H1 (cell line): ENCODE data around the gene NOL3. TPM values are rescaled to one million over a fixed set of nuclear protein-coding genes. Genes with fewer than 3 reads are reported as not detected.

Experiments
- CTCF ChIA-PET: fragments of 300-600 bp; sonication (Branson Sonifier 250); formaldehyde crosslinking; loops from one replicate; lab custom pipeline; 2021; ENCODE audit not compliant: partially characterized antibody; lab: Charles Lee
- POLR2A ChIA-PET: fragments of 300-600 bp; sonication (Branson Sonifier 250); formaldehyde crosslinking; loops from one replicate; lab custom pipeline; 2021; ENCODE audit warnings: inconsistent platforms; ENCODE audit not compliant: partially characterized antibody; lab: Charles Lee
- DNase-seq, 2 experiments: peaks; one replicate each; pipeline versions ENCODE4 v3.0.0 to v3.0.0-alpha.2; 2010 to 2022; ENCODE audit warnings: low spot score in 2 of 2, low read depth in 1 of 2, mixed read lengths in 1 of 2
- FAIRE-seq: peaks from 2 replicates; lab custom pipeline; 2011; peaks lifted over from hg19 to GRCh38; lab: Jason Lieb, UNC
- H2AFZ ChIP-seq: 2 replicates; pipeline ENCODE4 v1.8.1; 2012; ENCODE audit warnings: low read length, inconsistent platforms
- H2AK5ac ChIP-seq: 2 replicates; pipeline ENCODE4 v1.6.1; 2013; ENCODE audit warnings: low read depth, low read length
- H2BK120ac ChIP-seq: replicated peaks from 2 replicates; pipeline ENCODE3; 2013; ENCODE audit warnings: low read depth, low read length, inconsistent platforms
- H2BK12ac ChIP-seq: 2 replicates; pipeline ENCODE4 v1.6.1; 2013; ENCODE audit warnings: low read depth, low read length
- H2BK15ac ChIP-seq: 2 replicates; pipeline ENCODE4 v1.6.1; 2013; ENCODE audit warnings: low read length
- H2BK20ac ChIP-seq: 2 replicates; pipeline ENCODE4 v1.6.1; 2013; ENCODE audit warnings: low read length
- H2BK5ac ChIP-seq: 2 replicates; pipeline ENCODE4 v1.6.1; 2013; ENCODE audit warnings: low read depth, low read length
- H3K14ac ChIP-seq: 2 replicates; pipeline ENCODE4 v1.6.1; 2013; ENCODE audit warnings: inconsistent platforms; ENCODE audit not compliant: insufficient read length
- H3K18ac ChIP-seq: 2 replicates; pipeline ENCODE4 v1.6.1; 2013; ENCODE audit warnings: low read length; ENCODE audit errors: extremely low read depth
- H3K23ac ChIP-seq: 2 replicates; pipeline ENCODE4 v1.6.1; 2013; ENCODE audit warnings: inconsistent platforms; ENCODE audit not compliant: insufficient read length
- H3K23me2 ChIP-seq: 2 replicates; pipeline ENCODE4 v1.6.1; 2013; ENCODE audit warnings: low read depth, low read length
- H3K27ac ChIP-seq: 2 replicates; pipeline ENCODE4 v1.6.1; 2011; ENCODE audit warnings: low read depth, low read length, inconsistent platforms
- H3K27me3 ChIP-seq, 4 experiments: replicated peaks in 1 of 4; 1 replicate in 1 of 4; 2 replicates in 3 of 4; pipeline versions ENCODE4 v1.6.1 to v1.8.1; 2011 to 2013; ENCODE audit warnings: low read length in 3 of 4, mild to moderate bottlenecking in 3 of 4, inconsistent platforms in 2 of 4, mixed read lengths in 2 of 4, moderate library complexity in 1 of 4; ENCODE audit not compliant: control insufficient read depth in 3 of 4, insufficient read depth in 3 of 4; ENCODE audit errors: extremely low read depth in 1 of 4
- H3K36me3 ChIP-seq, 4 experiments: 2 replicates each; pipeline versions ENCODE4 v1.6.1 to v1.8.1; 2011 to 2013; ENCODE audit warnings: mild to moderate bottlenecking in 4 of 4, low read length in 3 of 4, moderate library complexity in 2 of 4, control low read depth in 1 of 4, inconsistent platforms in 1 of 4; ENCODE audit not compliant: insufficient read depth in 4 of 4, control insufficient read depth in 2 of 4
- H3K4ac ChIP-seq: replicated peaks from 2 replicates; pipeline ENCODE3; 2013; ENCODE audit warnings: low read length, low read depth, mixed read lengths, inconsistent platforms; ENCODE audit not compliant: insufficient read length
- H3K4me1 ChIP-seq, 4 experiments: replicated peaks in 1 of 4; 1 replicate in 1 of 4; 2 replicates in 3 of 4; pipeline versions ENCODE4 v1.6.1 to v1.8.1; 2011 to 2013; ENCODE audit warnings: low read length in 3 of 4, inconsistent platforms in 2 of 4, mixed read lengths in 1 of 4; ENCODE audit not compliant: insufficient read depth in 4 of 4, control insufficient read depth in 3 of 4
- H3K4me2 ChIP-seq, 2 experiments: 2 replicates each; pipeline versions ENCODE4 v1.6.1 to v1.8.1; 2011 to 2013; ENCODE audit warnings: low read depth in 2 of 2, low read length in 2 of 2, control low read depth in 1 of 2, inconsistent platforms in 1 of 2, mild to moderate bottlenecking in 1 of 2; ENCODE audit not compliant: insufficient read depth in 1 of 2
- H3K4me3 ChIP-seq, 4 experiments: fragments of 200-600, 300-600 bp in 1 of 4; sonication (generic), shearing (Covaris generic), sonication (Bioruptor Twin) in 1 of 4; 2 replicates each; pipeline versions ENCODE4 v1.5.1 to v1.8.1; 2011 to 2016; ENCODE audit warnings: low read length in 4 of 4, low read depth in 3 of 4, control low read depth in 2 of 4, inconsistent platforms in 2 of 4, mild to moderate bottlenecking in 2 of 4, mixed read lengths in 1 of 4, moderate library complexity in 1 of 4; ENCODE audit not compliant: insufficient read depth in 2 of 4; ENCODE audit errors: extremely low read depth in 1 of 4
- H3K56ac ChIP-seq: replicated peaks from 2 replicates; pipeline ENCODE3; 2013; ENCODE audit warnings: low read depth, mild to moderate bottlenecking, mixed read lengths, low read length, inconsistent platforms; ENCODE audit not compliant: insufficient read length
- H3K79me1 ChIP-seq: 2 replicates; pipeline ENCODE4 v1.6.1; 2013; ENCODE audit warnings: low read depth, low read length, control low read depth
- H3K79me2 ChIP-seq, 2 experiments: 2 replicates each; pipeline versions ENCODE4 v1.6.1 to v1.8.1; 2012 to 2013; ENCODE audit warnings: low read length in 2 of 2, mild to moderate bottlenecking in 2 of 2, inconsistent platforms in 1 of 2; ENCODE audit not compliant: insufficient read depth in 2 of 2, control insufficient read depth in 1 of 2
- H3K9ac ChIP-seq, 4 experiments: replicated peaks in 1 of 4; 1 replicate in 1 of 4; 2 replicates in 3 of 4; pipeline versions ENCODE4 v1.6.1 to v1.8.1; 2011 to 2013; ENCODE audit warnings: low read depth in 3 of 4, low read length in 3 of 4, control low read depth in 2 of 4, mild to moderate bottlenecking in 2 of 4, moderate library complexity in 2 of 4, inconsistent platforms in 1 of 4; ENCODE audit errors: extremely low read depth in 1 of 4
- H3K9me3 ChIP-seq, 2 experiments: 2 replicates each; pipeline versions ENCODE4 v1.6.1 to v1.8.1; 2012 to 2013; ENCODE audit warnings: mild to moderate bottlenecking in 2 of 2, moderate library complexity in 2 of 2, control low read depth in 1 of 2, inconsistent platforms in 1 of 2, low read depth in 1 of 2, low read length in 1 of 2, mixed read lengths in 1 of 2; ENCODE audit not compliant: insufficient read depth in 2 of 2
- H4K20me1 ChIP-seq, 2 experiments: replicated peaks in 1 of 2; 2 replicates each; pipeline versions ENCODE3 to v1.8.1; 2011 to 2013; ENCODE audit warnings: inconsistent platforms in 2 of 2, low read length in 2 of 2, mild to moderate bottlenecking in 1 of 2; ENCODE audit not compliant: insufficient read depth in 2 of 2, control insufficient read depth in 1 of 2
- H4K5ac ChIP-seq: 2 replicates; pipeline ENCODE4 v1.6.1; 2013; ENCODE audit warnings: low read length, low read depth, mixed read lengths, inconsistent platforms; ENCODE audit not compliant: insufficient read length
- H4K8ac ChIP-seq: 2 replicates; pipeline ENCODE4 v1.8.0; 2013; ENCODE audit warnings: mild to moderate bottlenecking, moderate library complexity, low read length, inconsistent platforms; ENCODE audit not compliant: insufficient read depth; ENCODE audit errors: extremely low read depth
- H4K91ac ChIP-seq: replicated peaks from 2 replicates; pipeline ENCODE3; 2013; ENCODE audit warnings: low read length, mixed read lengths, inconsistent platforms; ENCODE audit not compliant: insufficient read length
- HDAC6 ChIP-seq: IDR thresholded peaks from one replicate; pipeline ENCODE4 v1.7.1; 2012; ENCODE audit warnings: low read depth, mild to moderate bottlenecking, inconsistent platforms, low read length, moderate library complexity
- WGBS, 2 experiments: shearing (Covaris generic) in 1 of 2; methylation state at CpG; one replicate each; pipeline versions ENCODE4 v1.1.6 to v1.1.7; 2013 to 2015; ENCODE audit warnings: low lambda C conversion rate in 2 of 2, mixed read lengths in 2 of 2, inconsistent platforms in 1 of 2, low coverage in 1 of 2, missing lambda C conversion rate in 1 of 2; ENCODE audit not compliant: insufficient replicate concordance in 2 of 2, insufficient coverage in 1 of 2, insufficient read length in 1 of 2; ENCODE audit errors: extremely low coverage in 1 of 2, missing lambda C conversion rate in 1 of 2; 5-methylcytosine and 5-hydroxymethylcytosine counted together
- polyA plus RNA-seq, 7 experiments: library from polyadenylated mRNA; depleted of rRNA in 3 of 7; stranded (reverse) in 5 of 7; unstranded in 2 of 7; fragments of >200 nt in 5 of 7; fragments of 200-250 nt in 2 of 7; gene quantifications; 1 replicate in 5 of 7; 2 replicates in 1 of 7; 4 replicates in 1 of 7; pipeline versions ENCODE4 v1.2.1 to v1.2.3, GENCODE V29; 2011 to 2013; ENCODE audit warnings: missing spikeins in 2 of 7, mixed read lengths in 2 of 7
- total RNA-seq: library from RNA; stranded (reverse); fragmentation: NEBNext Ultra II Directional; extraction: Animal tissue kit (Norgen Biotek cat#: 25700); gene quantifications from 2 replicates; pipeline ENCODE4 v1.2.1, GENCODE V29; 2021
- TF ChIP-seq, protein P1 (sequence below): IDR thresholded peaks from 2 replicates; pipeline ENCODE4 v1.6.1; 2012; ENCODE audit warnings: inconsistent platforms

Gene NOL3
- total and polyA plus RNA-seq, 2 of the 8 experiments (the other 6 are each of a cell fraction or from before 2014, with no cell fraction given): 2.2 to 4.6 TPM

DNA sequence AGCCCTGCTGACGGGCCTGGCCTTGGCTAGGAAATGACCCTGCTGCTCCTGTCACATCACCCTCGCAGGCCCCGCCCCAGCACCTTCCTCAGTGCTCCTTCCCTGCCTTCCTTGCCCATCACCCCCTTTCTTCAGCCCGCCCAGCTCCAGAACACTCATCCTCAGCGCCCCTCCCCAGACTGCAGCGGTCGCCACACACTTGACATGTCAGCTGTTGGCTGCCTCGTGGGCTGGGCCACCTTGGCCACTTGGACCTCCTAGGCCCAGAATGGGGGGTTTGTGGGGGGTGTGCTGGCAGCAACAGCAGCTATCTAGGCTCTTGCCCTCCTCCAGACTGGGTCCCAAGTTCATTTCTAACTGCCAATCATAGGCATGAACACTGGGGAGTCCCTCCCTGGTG is 39.2 kb downstream of the NOL3 start:
- peaks cover 0 to 10% (median 1%) of the 10 kb centered on the region in 4 experiments; a peak in 2 of 7 replicates for H3K4me1 ChIP-seq
- no peak overlapping the region for H4K5ac ChIP-seq
- no peak overlapping the region for H3K9ac ChIP-seq
- no peak overlapping the region for H3K23ac ChIP-seq
- DNase-seq (no peak), FAIRE-seq (no peak)
- H3K18ac ChIP-seq: no peak overlapping the region
- ChIA-PET POLR2A (interaction anchor here (0.8 to 4.3 kb wide), 7 partner anchors 9 to 37 kb away, joined by 3 to 20 read pairs (median 4); partner anchors contain the start of genes FHOD1 and TMEM208), CTCF (interaction anchor here (0.9 to 8.9 kb wide), 5 partner anchors 8 to 258 kb away, joined by 4 to 111 read pairs (median 6); partner anchors contain the start of genes E2F4, ELMO3 and TMEM208)
- no peak overlapping the region for H2AFZ ChIP-seq
- H3K27ac ChIP-seq: no peak overlapping the region
- H4K20me1 ChIP-seq: no peaks in the 10 kb centered on the region
- no peaks in the 10 kb centered on the region for H3K9me3 ChIP-seq
- no peaks in the 10 kb centered on the region for H3K36me3 ChIP-seq
- no peak overlapping the region for H3K4me2 ChIP-seq
- H2BK5ac ChIP-seq: no peak overlapping the region
- no peak overlapping the region for H3K4ac ChIP-seq
- no peaks in the 10 kb centered on the region for H3K79me1 ChIP-seq
- no peak overlapping the region for H2AK5ac ChIP-seq
- no peaks in the 10 kb centered on the region for H3K79me2 ChIP-seq
- H3K27me3 ChIP-seq: peaks cover 0 to 9% (median 6%) of the 10 kb centered on the region in 4 experiments; a peak in 4 of 7 replicates
- H4K91ac ChIP-seq: no peak overlapping the region
- WGBS, 2 experiments: 87% methylated on average over 8 of the region's 8 CpGs; no CpG with 5 or more reads in 1 of the 2 experiments
- no peaks in the 10 kb centered on the region for H3K23me2 ChIP-seq
- no peak overlapping the region for H3K56ac ChIP-seq
- no peak overlapping the region for H2BK15ac ChIP-seq
- no peak overlapping the region for H2BK120ac ChIP-seq
- H2BK12ac ChIP-seq: no peak overlapping the region
- H3K14ac ChIP-seq: no peak overlapping the region
- TF ChIP-seq HDAC6: no peak
- TF ChIP-seq, protein P1, sequence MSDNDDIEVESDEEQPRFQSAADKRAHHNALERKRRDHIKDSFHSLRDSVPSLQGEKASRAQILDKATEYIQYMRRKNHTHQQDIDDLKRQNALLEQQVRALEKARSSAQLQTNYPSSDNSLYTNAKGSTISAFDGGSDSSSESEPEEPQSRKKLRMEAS: no peak
- no peak overlapping the region for H3K4me3 ChIP-seq
- H4K8ac ChIP-seq: no peak overlapping the region
- no peak overlapping the region for H2BK20ac ChIP-seq
